ENCODE results near the gene GGA1.

The GGA1 gene

DNA sequence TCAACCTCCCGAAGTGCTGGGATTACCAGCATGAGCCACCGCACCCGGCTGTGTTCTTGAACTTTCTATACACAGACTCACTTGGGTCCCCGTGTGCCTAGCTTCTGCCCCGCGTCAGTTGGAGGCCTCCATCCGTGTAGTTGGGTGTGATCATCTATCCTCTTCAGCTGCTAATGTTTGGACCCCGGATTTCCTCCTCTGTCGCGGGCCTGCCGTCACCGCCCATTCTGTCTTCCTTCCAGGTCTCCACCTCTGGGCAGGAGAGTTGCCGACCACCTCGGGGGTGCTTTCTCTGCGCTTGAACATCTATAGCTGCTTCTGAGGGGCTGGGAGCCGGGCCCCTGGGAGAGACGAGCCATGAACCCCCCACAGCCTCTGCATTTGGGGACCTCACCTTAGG, 42.8 kb upstream of the GGA1 start:
- H3K9me3 ChIP-seq (ENCODE audit: control insufficient read depth in 2 of 2, low read length in 2 of 2) = no peaks in the 10 kb centered on the region
- H3K36me3 ChIP-seq (ENCODE audit: control insufficient read depth in 2 of 2, insufficient read depth in 2 of 2, low read length in 2 of 2) = peaks cover 3 to 9% of the 10 kb centered on the region in 2 donors
- no peak overlapping the region for H3K4me3 ChIP-seq (ENCODE audit: low read length in 2 of 2)
- peaks cover 75% of the 10 kb centered on the region for H3K4me1 ChIP-seq (ENCODE audit: control insufficient read depth, insufficient read depth, low read length)
- H3K9ac ChIP-seq (ENCODE audit: low read length in 2 of 2) = no peak overlapping the region
- peaks cover 0 to 9% of the 10 kb centered on the region in 2 donors for H3K27me3 ChIP-seq (ENCODE audit: control insufficient read depth in 1 of 2, insufficient read depth in 2 of 2, low read length in 2 of 2)
- H3K27ac ChIP-seq (ENCODE audit: low read length) = no peak overlapping the region

DNA sequence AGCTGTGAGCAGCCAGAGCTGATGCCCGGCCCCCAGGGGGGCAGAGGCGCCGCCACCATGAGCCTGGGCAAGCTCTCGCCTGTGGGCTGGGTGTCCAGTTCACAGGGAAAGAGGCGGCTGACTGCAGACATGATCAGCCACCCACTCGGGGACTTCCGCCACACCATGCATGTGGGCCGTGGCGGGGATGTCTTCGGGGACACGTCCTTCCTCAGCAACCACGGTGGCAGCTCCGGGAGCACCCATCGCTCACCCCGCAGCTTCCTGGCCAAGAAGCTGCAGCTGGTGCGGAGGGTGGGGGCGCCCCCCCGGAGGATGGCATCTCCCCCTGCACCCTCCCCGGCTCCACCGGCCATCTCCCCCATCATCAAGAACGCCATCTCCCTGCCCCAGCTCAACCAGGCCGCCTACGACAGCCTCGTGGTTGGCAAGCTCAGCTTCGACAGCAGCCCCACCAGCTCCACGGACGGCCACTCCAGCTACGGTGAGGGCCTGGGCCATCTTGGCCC, 42.3 kb upstream of the GGA1 start:
- Histone ChIP-seq H3K9ac (ENCODE audit: low read length in 2 of 2) (no peak overlapping the region), H3K27ac (ENCODE audit: low read length) (no peak overlapping the region), H3K4me1 (ENCODE audit: control insufficient read depth, insufficient read depth, low read length) (peaks cover 69% of the 10 kb centered on the region), H3K9me3 (ENCODE audit: control insufficient read depth in 2 of 2, low read length in 2 of 2) (no peaks in the 10 kb centered on the region), H3K27me3 (ENCODE audit: control insufficient read depth in 1 of 2, insufficient read depth in 2 of 2, low read length in 2 of 2) (peaks cover 2 to 6% of the 10 kb centered on the region in 2 donors), H3K36me3 (ENCODE audit: control insufficient read depth in 2 of 2, insufficient read depth in 2 of 2, low read length in 2 of 2) (peaks cover 3 to 9% of the 10 kb centered on the region in 2 donors), H3K4me3 (ENCODE audit: low read length in 2 of 2) (no peak overlapping the region)

DNA sequence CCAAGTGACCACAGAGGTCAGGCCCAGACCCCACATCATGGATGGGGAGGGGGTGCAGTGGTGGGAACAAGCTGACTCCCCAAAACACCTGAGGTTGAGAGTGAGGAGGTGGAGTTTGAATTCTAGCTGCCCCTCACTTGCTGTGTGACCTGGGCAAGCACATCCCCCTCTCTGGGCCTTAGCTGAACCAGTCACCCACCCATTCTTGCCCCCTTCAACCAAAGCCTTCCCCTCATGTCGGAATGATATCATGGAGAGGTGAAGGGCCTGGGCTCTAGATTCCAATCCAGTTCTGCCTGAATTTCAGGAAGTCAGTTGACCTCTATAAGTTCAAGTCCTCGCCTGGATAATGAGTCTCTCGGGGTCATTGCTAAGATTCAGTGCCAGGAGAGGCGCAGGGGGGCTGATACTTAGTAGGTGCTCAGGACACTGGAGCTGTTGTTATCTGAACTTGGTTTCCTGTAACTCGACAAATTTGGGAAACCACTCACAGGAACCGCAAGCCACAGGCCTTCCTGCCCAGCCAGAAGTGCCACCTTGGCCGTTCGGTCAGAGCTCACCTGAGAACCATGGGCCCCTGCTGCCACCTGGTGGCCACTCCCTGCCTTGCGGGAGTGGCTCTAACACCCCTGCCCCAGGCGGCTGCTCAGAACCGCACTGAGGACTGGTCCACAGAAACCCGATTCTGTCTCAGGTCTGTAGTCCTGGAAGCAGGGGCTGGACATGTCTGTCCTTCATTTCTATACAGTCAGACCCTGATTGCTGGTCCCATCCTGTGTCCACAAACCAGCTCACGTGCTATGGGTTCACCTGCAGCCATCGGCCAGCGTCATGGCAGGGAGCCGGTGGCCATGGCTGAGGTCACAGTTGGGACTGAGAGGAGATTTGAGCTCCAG, 41.5 kb upstream of the GGA1 start:
- Histone ChIP-seq H3K9ac (ENCODE audit: low read length in 2 of 2) (peak overlapping the region in 1 of 2 donors; percentile 51), H3K36me3 (ENCODE audit: control insufficient read depth in 2 of 2, insufficient read depth in 2 of 2, low read length in 2 of 2) (peaks cover 3 to 9% of the 10 kb centered on the region in 2 donors), H3K9me3 (ENCODE audit: control insufficient read depth in 2 of 2, low read length in 2 of 2) (no peaks in the 10 kb centered on the region), H3K4me3 (ENCODE audit: low read length in 2 of 2) (no peak overlapping the region), H3K27ac (ENCODE audit: low read length) (no peak overlapping the region), H3K27me3 (ENCODE audit: control insufficient read depth in 1 of 2, insufficient read depth in 2 of 2, low read length in 2 of 2) (peaks cover 0 to 2% of the 10 kb centered on the region in 2 donors), H3K4me1 (ENCODE audit: control insufficient read depth, insufficient read depth, low read length) (peaks cover 61% of the 10 kb centered on the region)

DNA sequence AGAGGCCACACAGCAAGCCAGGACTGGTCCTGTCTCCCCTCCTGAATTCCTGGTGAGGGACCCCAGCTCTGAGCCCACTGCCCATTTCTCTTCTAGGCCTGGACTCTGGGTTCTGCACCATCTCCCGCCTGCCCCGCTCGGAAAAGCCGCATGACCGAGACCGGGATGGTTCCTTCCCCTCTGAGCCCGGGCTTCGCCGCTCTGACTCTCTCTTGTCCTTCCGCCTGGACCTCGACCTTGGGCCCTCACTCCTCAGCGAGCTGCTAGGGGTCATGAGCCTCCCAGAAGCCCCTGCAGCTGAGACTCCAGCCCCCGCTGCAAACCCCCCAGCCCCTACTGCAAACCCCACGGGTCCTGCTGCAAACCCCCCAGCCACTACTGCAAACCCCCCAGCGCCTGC, 40.6 kb upstream of the GGA1 start:
- Histone ChIP-seq H3K36me3 (ENCODE audit: control insufficient read depth in 2 of 2, insufficient read depth in 2 of 2, low read length in 2 of 2) (peaks cover 3 to 9% of the 10 kb centered on the region in 2 donors), H3K27me3 (ENCODE audit: control insufficient read depth in 1 of 2, insufficient read depth in 2 of 2, low read length in 2 of 2) (peaks cover 0 to 2% of the 10 kb centered on the region in 2 donors), H3K4me3 (ENCODE audit: low read length in 2 of 2) (no peak overlapping the region), H3K27ac (ENCODE audit: low read length) (no peak overlapping the region), H3K9ac (ENCODE audit: low read length in 2 of 2) (no peak overlapping the region), H3K9me3 (ENCODE audit: control insufficient read depth in 2 of 2, low read length in 2 of 2) (no peaks in the 10 kb centered on the region), H3K4me1 (ENCODE audit: control insufficient read depth, insufficient read depth, low read length) (peaks cover 53% of the 10 kb centered on the region)

DNA sequence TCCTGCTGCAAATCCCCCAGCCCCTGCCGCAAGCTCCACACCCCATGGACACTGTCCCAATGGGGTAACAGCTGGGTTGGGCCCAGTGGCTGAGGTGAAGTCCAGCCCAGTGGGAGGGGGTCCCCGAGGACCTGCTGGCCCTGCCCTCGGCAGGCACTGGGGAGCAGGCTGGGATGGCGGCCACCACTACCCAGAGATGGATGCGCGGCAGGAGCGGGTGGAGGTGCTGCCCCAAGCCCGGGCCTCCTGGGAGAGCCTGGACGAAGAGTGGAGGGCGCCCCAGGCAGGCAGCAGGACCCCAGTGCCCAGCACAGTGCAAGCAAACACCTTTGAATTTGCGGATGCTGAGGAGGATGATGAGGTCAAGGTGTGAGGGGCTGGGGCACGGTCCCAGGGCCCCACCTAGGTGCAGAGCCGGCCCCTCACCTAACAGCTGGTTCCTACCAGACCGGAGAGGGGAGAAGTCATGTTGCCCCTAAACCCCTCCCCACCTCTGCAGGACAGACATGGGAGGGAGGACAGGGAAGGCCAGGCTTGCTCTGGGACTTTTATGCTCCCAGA, 40.1 kb upstream of the GGA1 start:
- Histone ChIP-seq H3K4me3 (ENCODE audit: low read length in 2 of 2) (no peak overlapping the region), H3K27me3 (ENCODE audit: control insufficient read depth in 1 of 2, insufficient read depth in 2 of 2, low read length in 2 of 2) (peaks cover 0 to 2% of the 10 kb centered on the region in 2 donors), H3K9me3 (ENCODE audit: control insufficient read depth in 2 of 2, low read length in 2 of 2) (no peaks in the 10 kb centered on the region), H3K27ac (ENCODE audit: low read length) (no peak overlapping the region), H3K9ac (ENCODE audit: low read length in 2 of 2) (no peak overlapping the region), H3K4me1 (ENCODE audit: control insufficient read depth, insufficient read depth, low read length) (peaks cover 48% of the 10 kb centered on the region), H3K36me3 (ENCODE audit: control insufficient read depth in 2 of 2, insufficient read depth in 2 of 2, low read length in 2 of 2) (peaks cover 3 to 9% of the 10 kb centered on the region in 2 donors)

DNA sequence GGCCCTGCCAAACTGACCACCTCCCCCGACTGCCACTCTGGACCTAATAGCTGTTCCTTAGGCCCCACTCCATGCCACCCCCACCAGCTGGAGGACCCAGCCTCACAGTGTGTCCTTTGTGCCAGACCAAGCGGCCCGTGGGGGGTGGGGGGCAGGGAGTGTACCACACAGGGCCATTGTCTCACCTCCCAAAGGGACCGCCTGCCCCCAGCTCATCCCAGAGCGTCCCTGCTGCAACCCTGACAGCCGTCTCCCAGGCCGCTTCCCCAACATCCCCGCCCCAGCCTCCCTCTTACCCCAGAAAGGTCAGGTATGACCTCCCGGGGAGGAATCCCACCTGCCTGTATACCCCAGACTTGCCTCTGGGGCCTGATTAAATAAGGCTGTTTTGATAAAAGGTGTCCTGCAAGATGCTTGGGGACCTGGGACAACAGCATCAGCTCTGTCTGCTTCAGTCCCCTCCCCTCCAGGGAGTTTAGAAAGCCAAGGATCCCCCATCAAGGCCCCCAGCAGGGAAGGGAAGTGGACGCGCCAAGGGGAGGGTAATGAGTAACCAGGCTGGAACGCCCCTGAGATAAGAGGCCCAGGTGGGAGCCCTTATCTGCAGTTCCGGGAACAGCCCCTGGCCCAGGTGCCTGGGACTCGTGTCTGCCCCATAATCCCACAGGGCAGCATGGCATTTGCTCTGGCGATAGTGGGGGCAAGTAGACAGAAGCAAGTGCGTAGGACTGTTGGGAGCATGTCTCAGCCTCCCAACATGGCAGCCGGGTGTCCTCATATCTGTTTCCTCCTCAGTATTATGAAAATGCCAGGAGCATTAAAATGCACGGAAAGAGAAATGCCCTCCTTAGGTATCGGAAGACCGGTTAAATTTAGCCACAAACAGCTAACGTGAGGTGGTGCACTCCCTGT, 39.4 kb upstream of the GGA1 start:
- Histone ChIP-seq H3K4me1 (ENCODE audit: control insufficient read depth, insufficient read depth, low read length) (peaks cover 40% of the 10 kb centered on the region), H3K36me3 (ENCODE audit: control insufficient read depth in 2 of 2, insufficient read depth in 2 of 2, low read length in 2 of 2) (peaks cover 3 to 9% of the 10 kb centered on the region in 2 donors)

DNA sequence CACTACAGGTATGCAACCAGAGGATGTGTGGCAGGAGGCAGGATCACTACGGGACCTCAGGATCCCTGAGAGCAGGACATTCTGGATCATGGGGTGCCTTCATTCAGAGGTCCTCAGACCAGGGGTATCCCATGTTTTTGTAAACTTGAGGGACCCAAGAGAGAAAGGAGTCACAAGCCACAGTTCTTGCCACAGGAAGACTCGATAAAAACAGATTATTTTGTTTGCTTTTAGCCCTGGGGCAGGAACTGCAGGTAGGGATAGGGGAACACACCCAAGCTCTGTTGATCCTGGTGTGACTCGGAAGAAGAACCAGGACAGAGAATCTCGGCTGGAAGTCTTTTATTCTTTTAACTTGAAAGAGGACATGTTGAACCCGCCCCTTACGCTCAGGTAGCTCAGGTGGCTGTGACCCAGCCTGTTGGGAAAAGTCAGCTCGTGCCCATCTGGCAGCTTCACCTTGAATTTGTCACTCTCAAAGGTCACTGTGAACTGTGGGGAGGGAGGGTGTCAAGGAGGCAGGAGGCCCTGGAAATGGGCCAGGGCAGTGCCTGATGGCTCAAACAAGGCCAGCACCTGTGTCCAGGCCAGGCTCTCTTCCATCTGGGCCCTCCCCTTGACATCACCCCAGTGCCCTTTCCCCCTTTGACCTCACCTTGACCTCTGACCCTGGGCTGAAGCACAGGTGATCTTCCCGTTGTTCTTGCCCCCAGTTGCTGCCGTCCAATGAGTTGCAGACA, 38.5 kb upstream of the GGA1 start:
- no peak overlapping the region for H3K27ac ChIP-seq (ENCODE audit: low read length)
- no peaks in the 10 kb centered on the region for H3K9me3 ChIP-seq (ENCODE audit: control insufficient read depth in 2 of 2, low read length in 2 of 2)
- H3K27me3 ChIP-seq (ENCODE audit: control insufficient read depth in 1 of 2, insufficient read depth in 2 of 2, low read length in 2 of 2) = peaks cover 0 to 2% of the 10 kb centered on the region in 2 donors
- H3K4me3 ChIP-seq (ENCODE audit: low read length in 2 of 2) = no peak overlapping the region
- peaks cover 32% of the 10 kb centered on the region for H3K4me1 ChIP-seq (ENCODE audit: control insufficient read depth, insufficient read depth, low read length)
- no peak overlapping the region for H3K9ac ChIP-seq (ENCODE audit: low read length in 2 of 2)
- H3K36me3 ChIP-seq (ENCODE audit: control insufficient read depth in 2 of 2, insufficient read depth in 2 of 2, low read length in 2 of 2) = peaks cover 3 to 9% of the 10 kb centered on the region in 2 donors

More for the DNA sequence above, 39.4 kb upstream of the GGA1 start:
- Histone ChIP-seq H3K4me3 (ENCODE audit: low read length in 2 of 2) (no peak overlapping the region), H3K9me3 (ENCODE audit: control insufficient read depth in 2 of 2, low read length in 2 of 2) (no peaks in the 10 kb centered on the region), H3K27me3 (ENCODE audit: control insufficient read depth in 1 of 2, insufficient read depth in 2 of 2, low read length in 2 of 2) (peaks cover 0 to 2% of the 10 kb centered on the region in 2 donors), H3K9ac (ENCODE audit: low read length in 2 of 2) (no peak overlapping the region), H3K27ac (ENCODE audit: low read length) (no peak overlapping the region)

DNA sequence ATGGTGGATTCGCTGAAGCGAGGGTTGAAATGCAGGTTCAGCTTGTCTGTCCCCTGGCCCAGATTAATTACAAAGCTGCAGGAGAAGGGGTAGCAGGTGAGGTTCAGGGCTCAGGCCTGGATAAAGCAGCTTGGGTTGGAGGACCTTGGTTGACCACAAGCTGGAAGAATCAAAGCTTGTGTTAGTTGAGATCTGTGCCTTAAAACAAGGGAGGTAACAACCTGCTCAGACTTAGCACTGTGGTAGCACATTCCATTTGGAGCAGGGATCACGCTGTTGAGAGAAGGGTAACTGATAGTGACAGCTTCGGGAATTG, 38.0 kb upstream of the GGA1 start:
- Histone ChIP-seq H3K27ac (ENCODE audit: low read length) (no peak overlapping the region), H3K4me3 (ENCODE audit: low read length in 2 of 2) (no peak overlapping the region), H3K9me3 (ENCODE audit: control insufficient read depth in 2 of 2, low read length in 2 of 2) (no peaks in the 10 kb centered on the region), H3K36me3 (ENCODE audit: control insufficient read depth in 2 of 2, insufficient read depth in 2 of 2, low read length in 2 of 2) (peaks cover 3 to 9% of the 10 kb centered on the region in 2 donors), H3K4me1 (ENCODE audit: control insufficient read depth, insufficient read depth, low read length) (peaks cover 27% of the 10 kb centered on the region), H3K9ac (ENCODE audit: low read length in 2 of 2) (no peak overlapping the region), H3K27me3 (ENCODE audit: control insufficient read depth in 1 of 2, insufficient read depth in 2 of 2, low read length in 2 of 2) (peaks cover 0 to 2% of the 10 kb centered on the region in 2 donors)

DNA sequence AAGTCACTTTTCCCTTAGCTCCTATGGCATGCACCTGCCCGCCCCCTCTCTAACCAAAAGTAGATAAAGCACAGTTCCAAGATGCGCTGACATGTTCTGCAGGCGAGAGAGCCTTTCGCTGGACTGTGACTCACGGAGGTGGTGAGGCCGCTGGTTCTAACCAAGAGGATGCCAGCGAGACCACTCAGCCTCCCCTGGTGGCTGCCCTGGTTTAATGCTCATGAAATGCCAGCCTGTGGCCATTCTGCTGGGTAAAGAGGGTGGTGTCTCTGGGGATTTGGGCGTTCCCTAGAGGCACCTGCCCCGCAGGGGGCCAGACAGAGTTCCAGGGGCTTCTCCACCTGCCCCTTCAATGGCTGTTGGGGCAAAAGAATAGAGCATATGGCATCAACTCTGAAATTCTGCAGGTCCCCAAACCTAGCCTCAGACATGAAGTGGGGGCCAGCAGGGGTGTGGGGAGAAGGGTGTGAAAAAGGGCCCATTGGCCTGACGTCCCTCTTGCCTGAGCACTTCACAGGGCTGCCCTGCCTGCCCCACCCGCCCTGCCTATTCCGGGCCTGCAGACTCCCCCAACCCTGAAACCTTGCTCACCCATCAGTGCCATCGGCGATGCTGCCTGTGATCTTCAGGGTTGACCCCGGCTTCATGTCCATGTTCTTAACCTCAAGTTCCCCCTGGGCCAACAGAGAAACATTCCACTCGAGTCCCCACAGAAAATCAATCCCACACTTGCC, 37.2 kb upstream of the GGA1 start:
- H3K9ac ChIP-seq (ENCODE audit: low read length in 2 of 2) = no peak overlapping the region
- peaks cover 20% of the 10 kb centered on the region for H3K4me1 ChIP-seq (ENCODE audit: control insufficient read depth, insufficient read depth, low read length)
- no peaks in the 10 kb centered on the region for H3K9me3 ChIP-seq (ENCODE audit: control insufficient read depth in 2 of 2, low read length in 2 of 2)
- H3K36me3 ChIP-seq (ENCODE audit: control insufficient read depth in 2 of 2, insufficient read depth in 2 of 2, low read length in 2 of 2) = peaks cover 3 to 7% of the 10 kb centered on the region in 2 donors
- H3K4me3 ChIP-seq (ENCODE audit: low read length in 2 of 2) = no peak overlapping the region
- peaks cover 0 to 2% of the 10 kb centered on the region in 2 donors for H3K27me3 ChIP-seq (ENCODE audit: control insufficient read depth in 1 of 2, insufficient read depth in 2 of 2, low read length in 2 of 2)
- H3K27ac ChIP-seq (ENCODE audit: low read length) = no peak overlapping the region

Data from stomach smooth muscle (tissue), 2 donors.